Panc1 (cell line): ENCODE data around the gene SCG3. TPM values are rescaled to one million over a fixed set of nuclear protein-coding genes. Genes with fewer than 3 reads are reported as not detected.

Experiments used
- ATAC-seq: fragments of 200-7000 bp; cut with Tn5 transposase; 2 replicates; pipeline ENCODE4 v1.9.1; 2020; ENCODE audit warnings: mild to moderate bottlenecking, moderate library complexity
- BruUV-seq: library from RNA; stranded (reverse); fragments of 400-500 nt; replicated peaks from 2 replicates; lab custom pipeline; 2021; lab: Mats Ljungman, UMichigan
- CTCF ChIA-PET: fragments of 300-600 bp; sonication (Branson Sonifier 250); formaldehyde crosslinking; loops from one replicate; lab custom pipeline; 2022; ENCODE audit warnings: antibody characterized with exemption; lab: Charles Lee
- POLR2A ChIA-PET: fragments of 300-600 bp; sonication (Branson Sonifier 250); formaldehyde crosslinking; loops from one replicate; lab custom pipeline; 2022; ENCODE audit warnings: antibody characterized with exemption; lab: Charles Lee
- DNase-seq: peaks from one replicate; pipeline ENCODE4 v3.0.0-alpha.2; 2010; ENCODE audit warnings: low read depth, low spot score
- H3K27ac ChIP-seq: 2 replicates; pipeline ENCODE4 v1.5.1; 2011; ENCODE audit warnings: mild to moderate bottlenecking, low read length, inconsistent platforms
- H3K27me3 ChIP-seq: fragments of 200-500 bp; sonication (Bioruptor generic); 2 replicates; pipeline ENCODE4 v1.6.0; 2014; ENCODE audit warnings: low read length, inconsistent platforms; ENCODE audit not compliant: control insufficient read depth, insufficient read depth
- H3K36me3 ChIP-seq: fragments of 200-500 bp; sonication (Bioruptor generic); 2 replicates; pipeline ENCODE4 v1.5.1; 2014; ENCODE audit warnings: inconsistent platforms, mild to moderate bottlenecking, low read length, moderate library complexity; ENCODE audit not compliant: control insufficient read depth, insufficient read depth
- H3K4me1 ChIP-seq: 2 replicates; pipeline ENCODE4 v1.5.1; 2011; ENCODE audit warnings: inconsistent platforms, mild to moderate bottlenecking, low read length, moderate library complexity; ENCODE audit not compliant: control insufficient read depth, insufficient read depth
- H3K4me3 ChIP-seq, 2 experiments: 2 replicates each; pipeline ENCODE4 v1.5.1; 2011 to 2012; ENCODE audit warnings: low read depth in 2 of 2, low read length in 2 of 2, mild to moderate bottlenecking in 2 of 2, inconsistent platforms in 1 of 2, moderate library complexity in 1 of 2
- H3K9me3 ChIP-seq: fragments of 200-500 bp; sonication (Bioruptor generic); 2 replicates; pipeline ENCODE4 v1.5.1; 2014; ENCODE audit warnings: low read depth, mild to moderate bottlenecking, inconsistent platforms, low read length, moderate library complexity; ENCODE audit not compliant: control insufficient read depth, insufficient read depth
- CTCF ChIP-seq: fragments of 450-650 bp; IDR thresholded peaks from 2 replicates; pipeline ENCODE4 v1.5.1; 2017; ENCODE audit warnings: mild to moderate bottlenecking
- POLR2AphosphoS5 ChIP-seq: IDR thresholded peaks from 2 replicates; pipeline ENCODE4 v1.6.1; 2012; ENCODE audit warnings: mild to moderate bottlenecking, low read depth, low read length, moderate library complexity
- SIN3A ChIP-seq: IDR thresholded peaks from 2 replicates; pipeline ENCODE4 v1.6.1; 2012; ENCODE audit warnings: low read depth, mild to moderate bottlenecking, low read length, moderate library complexity, borderline replicate concordance; ENCODE audit not compliant: insufficient read depth
- TCF7L2 ChIP-seq: IDR thresholded peaks from 2 replicates; pipeline ENCODE4 v1.6.1; 2011; ENCODE audit warnings: mild to moderate bottlenecking, low read depth, low read length, inconsistent platforms
- in situ Hi-C: cut with HindIII; loops from 2 replicates; pipeline ENCODE4 v1.10.0; 2016; ENCODE audit warnings: low sequenced_read_pairs, low pct_unique_long_range_greater_than_20kb
- intact Hi-C: fragments of 100-400 bp; cut with micrococcal nuclease; formaldehyde crosslinking; loops from one replicate; pipeline ENCODE4 v1.10.0; 2022; ENCODE audit not compliant: unreplicated experiment
- total RNA-seq: library from RNA; stranded (reverse); gene quantifications from one replicate; pipeline ENCODE4 v1.2.1, GENCODE V29; 2021; ENCODE audit not compliant: unreplicated experiment
- TF ChIP-seq, protein P1 (sequence below), 2 experiments: IDR thresholded peaks; 2 replicates each; pipeline ENCODE4 v1.6.1; 2011 to 2012; ENCODE audit warnings: low read depth in 2 of 2, control low read depth in 1 of 2, low read length in 1 of 2, mild to moderate bottlenecking in 1 of 2, moderate library complexity in 1 of 2; ENCODE audit not compliant: insufficient read depth in 1 of 2

SCG3 gene
- total RNA-seq, 1 experiment from 2014 or later = 0.62 TPM

GRCh38 chr15:51672913-51673857 lies 8.1 kb upstream of the SCG3 start:
- peaks cover 15% of the 10 kb centered on the region for H3K27me3 ChIP-seq
- TF ChIP-seq POLR2AphosphoS5 = no peak
- no peak for TF ChIP-seq CTCF
- TF ChIP-seq SIN3A = no peak
- TF ChIP-seq, protein P1, sequence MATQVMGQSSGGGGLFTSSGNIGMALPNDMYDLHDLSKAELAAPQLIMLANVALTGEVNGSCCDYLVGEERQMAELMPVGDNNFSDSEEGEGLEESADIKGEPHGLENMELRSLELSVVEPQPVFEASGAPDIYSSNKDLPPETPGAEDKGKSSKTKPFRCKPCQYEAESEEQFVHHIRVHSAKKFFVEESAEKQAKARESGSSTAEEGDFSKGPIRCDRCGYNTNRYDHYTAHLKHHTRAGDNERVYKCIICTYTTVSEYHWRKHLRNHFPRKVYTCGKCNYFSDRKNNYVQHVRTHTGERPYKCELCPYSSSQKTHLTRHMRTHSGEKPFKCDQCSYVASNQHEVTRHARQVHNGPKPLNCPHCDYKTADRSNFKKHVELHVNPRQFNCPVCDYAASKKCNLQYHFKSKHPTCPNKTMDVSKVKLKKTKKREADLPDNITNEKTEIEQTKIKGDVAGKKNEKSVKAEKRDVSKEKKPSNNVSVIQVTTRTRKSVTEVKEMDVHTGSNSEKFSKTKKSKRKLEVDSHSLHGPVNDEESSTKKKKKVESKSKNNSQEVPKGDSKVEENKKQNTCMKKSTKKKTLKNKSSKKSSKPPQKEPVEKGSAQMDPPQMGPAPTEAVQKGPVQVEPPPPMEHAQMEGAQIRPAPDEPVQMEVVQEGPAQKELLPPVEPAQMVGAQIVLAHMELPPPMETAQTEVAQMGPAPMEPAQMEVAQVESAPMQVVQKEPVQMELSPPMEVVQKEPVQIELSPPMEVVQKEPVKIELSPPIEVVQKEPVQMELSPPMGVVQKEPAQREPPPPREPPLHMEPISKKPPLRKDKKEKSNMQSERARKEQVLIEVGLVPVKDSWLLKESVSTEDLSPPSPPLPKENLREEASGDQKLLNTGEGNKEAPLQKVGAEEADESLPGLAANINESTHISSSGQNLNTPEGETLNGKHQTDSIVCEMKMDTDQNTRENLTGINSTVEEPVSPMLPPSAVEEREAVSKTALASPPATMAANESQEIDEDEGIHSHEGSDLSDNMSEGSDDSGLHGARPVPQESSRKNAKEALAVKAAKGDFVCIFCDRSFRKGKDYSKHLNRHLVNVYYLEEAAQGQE (IDR thresholded peaks at IDR 0.05; ENCODE audit: insufficient read depth in 1 of 2, low read depth in 2 of 2, low read length in 1 of 2) = no peak
- no peak for TF ChIP-seq TCF7L2
- H3K4me1 ChIP-seq = no peaks in the 10 kb centered on the region
- ChIA-PET CTCF (interaction anchor here (0.5 kb wide), 1 partner anchor 23 kb away, joined by 8 read pairs; no protein-coding TSS in a partner anchor), POLR2A (no interaction called here)
- in situ Hi-C loops = no loop called here
- H3K9me3 ChIP-seq = no peaks in the 10 kb centered on the region
- intact Hi-C loops = no loop called here
- ATAC-seq (no peak), DNase-seq (no peak)
- no peak overlapping the region for H3K4me3 ChIP-seq
- H3K27ac ChIP-seq = no peak overlapping the region
- no TSS peak for BruUV-seq
- no peaks in the 10 kb centered on the region for H3K36me3 ChIP-seq

- H3K9me3 ChIP-seq = no peaks in the 10 kb centered on the region
- no peaks in the 10 kb centered on the region for H3K4me1 ChIP-seq
- no peak for TF ChIP-seq CTCF
- CTCF ChIA-PET = no interaction called here
- peaks cover 23% of the 10 kb centered on the region for H3K27me3 ChIP-seq
- no peak overlapping the region for H3K4me3 ChIP-seq
- in situ Hi-C loops (no loop called here), intact Hi-C loops (no loop called here)
- DNase-seq (no peak), ATAC-seq (no peak)
- no TSS peak for BruUV-seq
- no peak overlapping the region for H3K27ac ChIP-seq
- POLR2A ChIA-PET = no interaction called here
- no peaks in the 10 kb centered on the region for H3K36me3 ChIP-seq
These were observed 6.1 kb upstream of the SCG3 start for GRCh38 chr15:51675234-51675633.
